Measurements from ENCODE around the gene AGXT2.
A peak's percentile ranks its signal among the peaks of the same experiment; 100 is the strongest.

Gene AGXT2

DNA sequence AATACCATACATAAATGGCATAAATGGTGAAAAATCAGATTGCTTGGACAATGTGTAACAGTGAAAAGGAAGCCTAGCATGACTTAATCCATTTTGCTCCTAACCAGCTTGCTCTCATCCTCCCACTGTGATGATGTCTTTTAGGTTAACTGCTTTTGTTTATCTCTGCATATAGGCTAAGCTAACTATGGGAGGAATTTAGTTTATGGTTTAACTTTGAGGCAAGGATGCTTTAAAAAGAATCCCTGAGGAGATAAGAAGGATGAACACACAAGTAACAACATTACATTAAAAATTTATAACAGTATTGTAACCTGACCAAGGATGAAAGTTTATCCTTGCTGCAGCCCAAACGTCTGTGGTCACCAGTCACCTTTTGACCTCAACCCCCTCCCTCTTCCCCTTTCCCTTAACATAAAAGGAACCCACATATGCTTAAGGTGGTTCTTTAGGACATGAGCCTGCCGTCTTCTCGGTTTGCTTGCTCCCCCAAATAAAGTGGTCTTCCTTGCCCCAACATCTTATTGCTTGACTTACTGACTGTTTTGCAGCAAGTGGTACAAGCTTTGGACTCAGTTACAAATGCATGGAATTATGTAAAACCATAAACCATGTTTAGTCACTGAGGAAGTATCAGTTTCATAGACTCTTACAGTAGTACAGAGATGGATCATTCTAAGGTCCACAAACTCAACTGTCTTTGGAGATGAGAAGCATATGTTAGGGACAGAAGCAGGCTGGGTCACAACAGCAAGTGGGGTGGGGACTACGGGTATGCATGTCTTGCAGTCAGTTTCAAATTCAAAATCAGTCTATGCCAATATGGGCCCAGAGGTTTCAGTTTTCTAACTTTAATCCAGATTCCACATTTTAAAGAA, 31.3 kb downstream of the AGXT2 start:
- no peak for DNase-seq (ENCODE audit: extremely low read depth in 1 of 2, low read depth in 1 of 2)

DNA sequence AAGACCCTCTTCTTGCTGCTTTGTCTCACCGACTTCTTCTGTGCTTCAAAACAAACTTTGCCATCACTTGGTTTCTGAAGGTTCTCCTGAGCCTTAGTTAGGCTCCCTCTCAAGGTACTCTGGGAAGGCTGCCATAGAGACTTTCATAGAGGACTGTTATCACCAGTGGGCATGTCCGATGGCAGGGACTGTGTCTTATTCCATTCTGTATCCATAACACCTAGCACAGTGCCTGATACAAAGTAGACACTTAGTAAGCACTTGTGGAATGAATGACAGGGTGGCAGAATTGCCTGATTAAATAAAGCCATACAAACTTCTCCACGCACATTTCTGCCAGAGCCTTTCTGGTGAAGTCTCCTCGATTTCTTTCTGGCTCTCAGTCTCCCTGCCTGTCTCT, 32.7 kb downstream of the AGXT2 start:
- DNase-seq (ENCODE audit: extremely low read depth in 1 of 2, low read depth in 1 of 2): no peak

DNA sequence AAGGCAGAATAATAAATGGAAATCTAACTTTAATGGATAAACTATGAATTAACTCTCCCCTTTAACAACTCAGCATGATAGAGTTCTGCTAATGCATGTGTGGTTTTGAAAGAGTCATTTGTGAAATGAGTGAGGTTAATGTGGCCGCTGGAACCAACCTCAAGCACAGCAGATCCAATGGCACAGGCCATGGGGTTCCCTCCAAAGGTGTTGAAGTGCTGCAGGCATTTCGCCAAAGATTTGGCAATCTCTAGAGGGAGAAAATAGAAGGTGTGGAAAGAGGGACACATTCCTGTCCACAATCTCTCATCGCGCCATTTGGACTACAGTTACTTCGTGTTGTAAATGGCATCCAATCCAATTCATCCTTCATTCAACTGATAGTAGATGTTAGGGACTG, 35.0 kb downstream of the AGXT2 start:
- DNase-seq (ENCODE audit: extremely low read depth in 1 of 2, low read depth in 1 of 2): no peak

- DNase-seq (ENCODE audit: extremely low read depth in 1 of 2, low read depth in 1 of 2): no peak
These were observed 35.4 kb downstream of the AGXT2 start for GRCh38 chr5:35012365-35012764.

GRCh38 chr5:35010676-35011075, 37.1 kb downstream of the AGXT2 start:
- no peak for DNase-seq (ENCODE audit: extremely low read depth in 1 of 2, low read depth in 1 of 2)

- DNase-seq (ENCODE audit: extremely low read depth in 1 of 2, low read depth in 1 of 2): no peak
These were observed 38.1 kb downstream of the AGXT2 start for GRCh38 chr5:35009657-35010056.

- no peak for DNase-seq (ENCODE audit: extremely low read depth in 1 of 2, low read depth in 1 of 2)
These were observed 38.7 kb downstream of the AGXT2 start for GRCh38 chr5:35009019-35009418.

- no peak for DNase-seq (ENCODE audit: extremely low read depth in 1 of 2, low read depth in 1 of 2)
These were observed 43.0 kb downstream of the AGXT2 start for GRCh38 chr5:35004771-35005170.

- DNase-seq (ENCODE audit: extremely low read depth in 1 of 2, low read depth in 1 of 2): no peak
These were observed 43.5 kb downstream of the AGXT2 start for GRCh38 chr5:35004200-35004599.

- DNase-seq (ENCODE audit: extremely low read depth in 1 of 2, low read depth in 1 of 2): peak; percentile 3 to 5
These were observed 44.5 kb downstream of the AGXT2 start for GRCh38 chr5:35003018-35003957.

- no peak for DNase-seq (ENCODE audit: extremely low read depth in 1 of 2, low read depth in 1 of 2)
These were observed 45.3 kb downstream of the AGXT2 start for GRCh38 chr5:35002459-35002858.

DNA sequence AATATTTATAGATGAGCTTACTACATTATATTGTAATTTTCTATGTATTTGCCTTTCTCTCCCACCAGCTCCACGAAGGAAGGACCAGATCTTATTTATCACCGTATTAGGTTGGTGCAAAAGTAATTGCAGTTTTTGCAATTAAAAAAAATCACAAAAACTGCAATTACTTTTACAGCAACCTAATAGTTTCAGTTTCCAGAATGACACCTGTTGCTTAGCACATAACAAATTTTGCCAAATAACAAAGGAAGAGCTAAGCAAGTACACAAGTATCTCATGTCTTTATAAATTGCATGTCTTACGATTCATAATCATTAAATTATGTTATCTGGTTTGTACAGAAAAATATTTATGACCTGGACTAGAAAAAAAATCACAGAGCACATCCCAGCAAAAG, 45.9 kb downstream of the AGXT2 start:
- no peak for DNase-seq (ENCODE audit: extremely low read depth in 1 of 2, low read depth in 1 of 2)

DNA sequence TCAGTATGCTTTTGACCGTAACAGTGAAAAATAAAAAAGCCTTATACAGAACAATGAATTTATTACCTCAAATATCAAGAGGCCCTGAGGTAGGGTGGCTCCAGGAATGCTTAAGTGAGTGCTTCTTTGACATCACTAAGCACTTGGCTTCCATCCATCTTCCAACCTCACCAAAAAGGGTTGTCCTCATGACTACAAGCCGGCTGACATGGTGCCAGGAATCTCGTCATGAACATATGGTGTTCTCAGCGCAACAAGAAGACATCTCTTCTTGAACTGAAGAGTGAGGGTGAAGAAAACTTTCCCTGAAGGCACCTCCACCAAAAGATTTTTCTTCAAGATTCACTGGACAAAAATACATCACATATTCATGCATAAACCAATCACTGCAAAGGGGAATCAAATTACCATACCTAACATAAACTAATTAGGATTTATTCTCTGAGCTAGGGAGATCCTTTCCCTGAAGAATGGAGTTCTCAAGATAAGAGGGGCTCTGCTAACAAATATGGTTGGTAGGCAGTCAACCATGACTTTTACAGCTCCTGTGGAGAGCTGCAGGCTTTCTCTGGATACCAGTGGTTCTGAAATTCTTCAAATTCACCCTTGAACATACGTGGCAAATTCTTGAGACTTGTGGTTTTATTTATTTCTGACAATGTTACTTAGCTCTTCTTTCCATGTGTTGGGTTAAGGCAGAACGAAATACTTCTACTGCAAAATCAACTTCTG, 49.5 kb downstream of the AGXT2 start:
- DNase-seq (ENCODE audit: extremely low read depth in 1 of 2, low read depth in 1 of 2): no peak

DNA sequence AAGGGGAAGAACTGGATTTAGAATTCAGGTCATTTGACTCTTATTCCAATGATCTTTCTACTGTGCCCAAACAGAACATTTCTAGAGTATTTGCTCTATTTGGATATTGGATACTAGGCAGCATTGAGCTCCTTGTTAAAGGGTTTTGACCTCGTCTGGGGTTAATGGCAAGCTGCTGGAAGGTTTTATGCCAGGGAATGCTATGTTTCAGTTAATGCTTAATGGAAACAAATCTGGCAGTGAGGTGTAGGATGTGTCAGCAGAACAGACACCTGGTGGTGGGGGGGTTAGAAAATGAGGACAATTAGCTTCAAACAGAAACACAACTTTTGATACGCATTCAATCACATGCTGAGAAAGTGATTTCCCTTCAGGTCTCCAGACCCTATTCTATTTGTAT, 51.5 kb downstream of the AGXT2 start:
- no peak for DNase-seq (ENCODE audit: extremely low read depth in 1 of 2, low read depth in 1 of 2)

DNA sequence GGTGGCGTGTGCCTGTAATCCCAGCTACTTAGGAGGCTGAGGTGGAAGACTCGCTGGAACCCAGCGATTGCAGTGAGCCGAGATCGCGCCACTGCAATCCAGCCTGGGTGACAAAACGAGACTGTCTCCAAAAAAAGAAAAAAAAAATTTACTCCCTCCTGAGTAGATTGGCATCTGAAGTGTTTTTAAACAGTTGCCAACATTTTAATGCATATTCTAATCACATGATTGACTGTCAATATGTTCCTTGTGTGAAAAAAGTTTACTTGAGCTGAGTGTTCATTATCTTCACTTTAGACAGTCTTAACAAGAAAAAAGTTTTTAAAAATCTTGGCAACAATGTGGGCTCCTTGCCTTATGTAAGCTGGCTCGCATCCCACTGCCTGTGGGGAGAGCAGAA, 53.8 kb downstream of the AGXT2 start:
- DNase-seq (ENCODE audit: extremely low read depth in 1 of 2, low read depth in 1 of 2): no peak

DNA sequence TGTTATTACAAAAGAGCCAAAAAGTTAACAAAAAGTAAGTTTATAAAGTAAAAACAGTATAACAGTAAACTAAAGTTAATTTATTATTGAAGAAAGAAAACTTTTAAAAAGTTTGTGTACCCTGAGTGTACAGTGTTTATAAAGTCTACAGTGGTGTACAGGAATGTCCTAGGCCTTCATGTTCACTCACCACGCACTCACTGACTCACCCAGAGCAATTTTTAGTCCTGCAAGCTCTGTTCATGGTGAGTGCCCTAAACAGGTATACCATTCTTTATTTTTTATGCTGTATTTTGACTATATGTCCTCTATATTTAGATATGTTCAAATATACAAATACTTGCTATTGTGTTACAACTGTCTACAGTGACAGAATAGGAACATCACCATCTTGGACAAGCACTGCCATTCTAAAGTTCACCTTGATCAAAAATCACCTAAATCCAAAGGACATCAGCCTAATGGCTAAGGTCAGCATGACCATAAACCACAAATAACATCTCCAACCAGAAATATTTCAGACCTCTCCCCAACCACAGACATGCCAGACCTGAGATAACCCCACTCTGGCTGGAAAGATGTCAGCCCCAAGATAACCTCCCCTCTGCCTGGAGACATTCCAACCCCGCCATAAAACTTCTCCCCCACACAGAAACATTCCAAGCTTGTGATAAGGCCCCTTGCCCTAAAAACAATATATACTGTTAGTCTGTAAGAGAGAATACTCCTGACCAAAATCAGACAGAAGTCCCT, 56.1 kb downstream of the AGXT2 start:
- no peak for DNase-seq (ENCODE audit: extremely low read depth in 1 of 2, low read depth in 1 of 2)

GRCh38 chr5:34986965-34987364, 60.8 kb downstream of the AGXT2 start:
- DNase-seq (ENCODE audit: extremely low read depth in 1 of 2, low read depth in 1 of 2): no peak

- no peak for DNase-seq (ENCODE audit: extremely low read depth in 1 of 2, low read depth in 1 of 2)
These were observed 64.9 kb downstream of the AGXT2 start for GRCh38 chr5:34982823-34983222.

DNA sequence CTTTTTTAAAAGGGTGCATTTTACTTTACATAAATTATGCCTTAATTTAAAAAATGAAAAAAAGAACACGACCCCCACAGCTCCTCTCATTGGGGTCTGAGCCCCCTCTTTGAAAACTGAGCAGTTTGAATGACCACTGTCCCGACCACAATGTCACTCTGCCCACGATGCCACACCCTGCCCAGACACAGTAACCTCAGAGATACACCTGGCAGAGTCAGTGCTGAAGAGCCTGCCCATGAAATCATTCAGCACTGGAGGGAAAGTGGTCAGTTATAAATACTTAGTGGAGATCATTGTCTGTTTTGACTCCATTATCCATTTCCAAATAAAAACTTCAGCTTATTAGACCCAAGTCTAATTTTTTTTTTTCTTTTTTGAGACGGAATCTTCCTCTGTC, 69.1 kb downstream of the AGXT2 start:
- no peak for DNase-seq (ENCODE audit: extremely low read depth in 1 of 2, low read depth in 1 of 2)

GRCh38 chr5:34977934-34978613, 69.7 kb downstream of the AGXT2 start:
- no peak for DNase-seq (ENCODE audit: extremely low read depth in 1 of 2, low read depth in 1 of 2)
